Neural cell (in vitro differentiated cells): ENCODE measurements around the gene GRM5.

Experiments used
- EP300 ChIP-seq: fragments of 450-650 bp; conservative IDR thresholded peaks from 2 replicates; pipeline ENCODE4 v1.6.1; 2014; ENCODE audit warnings: antibody characterized with exemption, mild to moderate bottlenecking, moderate library complexity; ENCODE audit not compliant: poor library complexity, severe bottlenecking
- EZH2 ChIP-seq: fragments of 200-600, 300-800 bp; shearing (Covaris generic), sonication (generic); IDR thresholded peaks from 2 replicates; pipeline ENCODE4 v1.6.1; 2014; ENCODE audit warnings: antibody characterized with exemption, low read length, borderline replicate concordance, mild to moderate bottlenecking; ENCODE audit not compliant: insufficient read depth, poor library complexity, severe bottlenecking
- POLR2AphosphoS5 ChIP-seq: IDR thresholded peaks from 2 replicates; pipeline ENCODE4 v1.6.1; 2012
- RAD21 ChIP-seq: fragments of 450-650 bp; conservative IDR thresholded peaks from 2 replicates; pipeline ENCODE4 v1.6.1; 2014; ENCODE audit warnings: antibody characterized with exemption, mild to moderate bottlenecking, moderate library complexity
- REST ChIP-seq: IDR thresholded peaks from 2 replicates; pipeline ENCODE4 v1.6.1; 2012; ENCODE audit warnings: borderline replicate concordance
- SMC3 ChIP-seq: fragments of 450-650 bp; conservative IDR thresholded peaks from 2 replicates; pipeline ENCODE4 v1.6.1; 2014; ENCODE audit warnings: antibody characterized with exemption, mild to moderate bottlenecking, moderate library complexity; ENCODE audit not compliant: poor library complexity
- TAF1 ChIP-seq: IDR thresholded peaks from 2 replicates; pipeline ENCODE4 v1.6.1; 2012; ENCODE audit warnings: low read depth
- TF ChIP-seq, protein P1 (sequence below): fragments of 450-650 bp; IDR thresholded peaks from 2 replicates; pipeline ENCODE4 v1.5.1; 2014; ENCODE audit warnings: antibody characterized with exemption, mild to moderate bottlenecking, moderate library complexity; ENCODE audit not compliant: poor library complexity, severe bottlenecking

DNA sequence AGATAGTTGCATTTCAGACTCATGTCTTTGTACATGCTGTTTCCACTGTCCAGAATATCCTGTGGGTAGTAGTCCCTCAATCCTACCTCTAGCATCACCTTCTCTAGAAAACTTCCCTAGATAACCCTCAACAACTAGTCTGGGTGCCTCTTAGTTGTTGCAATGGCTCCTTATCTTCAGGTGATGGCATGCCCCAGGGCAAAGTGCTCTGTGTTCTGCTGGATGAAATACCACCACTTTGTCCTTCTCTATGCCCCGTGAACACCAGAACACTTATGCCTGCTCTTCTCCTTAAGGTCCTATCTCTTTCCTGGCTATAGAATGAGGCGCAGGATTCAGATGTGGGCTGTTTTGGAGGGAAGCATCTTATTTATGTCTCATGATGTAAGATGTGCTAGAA is 569.9 kb downstream of the GRM5 start:
- TF ChIP-seq, protein P1, sequence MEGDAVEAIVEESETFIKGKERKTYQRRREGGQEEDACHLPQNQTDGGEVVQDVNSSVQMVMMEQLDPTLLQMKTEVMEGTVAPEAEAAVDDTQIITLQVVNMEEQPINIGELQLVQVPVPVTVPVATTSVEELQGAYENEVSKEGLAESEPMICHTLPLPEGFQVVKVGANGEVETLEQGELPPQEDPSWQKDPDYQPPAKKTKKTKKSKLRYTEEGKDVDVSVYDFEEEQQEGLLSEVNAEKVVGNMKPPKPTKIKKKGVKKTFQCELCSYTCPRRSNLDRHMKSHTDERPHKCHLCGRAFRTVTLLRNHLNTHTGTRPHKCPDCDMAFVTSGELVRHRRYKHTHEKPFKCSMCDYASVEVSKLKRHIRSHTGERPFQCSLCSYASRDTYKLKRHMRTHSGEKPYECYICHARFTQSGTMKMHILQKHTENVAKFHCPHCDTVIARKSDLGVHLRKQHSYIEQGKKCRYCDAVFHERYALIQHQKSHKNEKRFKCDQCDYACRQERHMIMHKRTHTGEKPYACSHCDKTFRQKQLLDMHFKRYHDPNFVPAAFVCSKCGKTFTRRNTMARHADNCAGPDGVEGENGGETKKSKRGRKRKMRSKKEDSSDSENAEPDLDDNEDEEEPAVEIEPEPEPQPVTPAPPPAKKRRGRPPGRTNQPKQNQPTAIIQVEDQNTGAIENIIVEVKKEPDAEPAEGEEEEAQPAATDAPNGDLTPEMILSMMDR, result no peak
- TF ChIP-seq TAF1, result no peak
- TF ChIP-seq SMC3, result no peak
- TF ChIP-seq EP300, result no peak
- no peak for TF ChIP-seq EZH2
- TF ChIP-seq REST, result no peak
- no peak for TF ChIP-seq POLR2AphosphoS5
- no peak for TF ChIP-seq RAD21
